KOPT-K1 (cell line): ENCODE measurements around the gene ZFPM1.

ENCODE experiments used
- H3K27ac ChIP-seq: fragments of 200-600 bp; sonication (generic); 2 replicates; pipeline ENCODE4 v1.5.1; 2016; ENCODE audit warnings: antibody characterized with exemption, mild to moderate bottlenecking, low read depth, low read length; ENCODE audit not compliant: poor library complexity, severe bottlenecking
- H3K36me3 ChIP-seq: fragments of 200-600 bp; sonication (generic); 2 replicates; pipeline ENCODE4 v1.5.1; 2017; ENCODE audit warnings: antibody characterized with exemption, mild to moderate bottlenecking, low read length, moderate library complexity; ENCODE audit not compliant: insufficient read depth
- H3K9me3 ChIP-seq: fragments of 200-600 bp; sonication (generic); 2 replicates; pipeline ENCODE4 v1.5.1; 2017; ENCODE audit warnings: antibody characterized with exemption, low read length, mild to moderate bottlenecking; ENCODE audit not compliant: insufficient read depth, poor library complexity, severe bottlenecking

The ZFPM1 gene

DNA sequence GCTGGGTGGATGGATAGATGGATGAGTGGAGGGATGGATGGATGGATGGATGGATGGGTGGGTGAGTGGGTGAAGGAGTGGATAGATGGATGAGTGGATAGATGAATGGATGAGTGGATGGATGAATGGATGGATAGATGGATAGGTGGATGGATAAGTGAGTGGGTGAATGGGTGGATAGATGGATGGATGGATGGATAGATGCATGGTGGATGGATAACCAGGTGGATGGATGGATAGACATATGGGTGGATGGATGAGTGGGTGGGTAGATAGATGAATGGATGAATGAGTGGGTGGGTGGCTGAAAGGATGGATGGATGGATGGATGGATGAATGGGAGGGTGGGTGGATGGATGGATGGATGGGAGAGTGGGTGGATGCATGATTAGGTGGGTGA lies 66.2 kb downstream of the ZFPM1 start:
- no peaks in the 10 kb centered on the region for H3K9me3 ChIP-seq
- H3K27ac ChIP-seq, result no peak overlapping the region
- H3K36me3 ChIP-seq, result no peaks in the 10 kb centered on the region

DNA sequence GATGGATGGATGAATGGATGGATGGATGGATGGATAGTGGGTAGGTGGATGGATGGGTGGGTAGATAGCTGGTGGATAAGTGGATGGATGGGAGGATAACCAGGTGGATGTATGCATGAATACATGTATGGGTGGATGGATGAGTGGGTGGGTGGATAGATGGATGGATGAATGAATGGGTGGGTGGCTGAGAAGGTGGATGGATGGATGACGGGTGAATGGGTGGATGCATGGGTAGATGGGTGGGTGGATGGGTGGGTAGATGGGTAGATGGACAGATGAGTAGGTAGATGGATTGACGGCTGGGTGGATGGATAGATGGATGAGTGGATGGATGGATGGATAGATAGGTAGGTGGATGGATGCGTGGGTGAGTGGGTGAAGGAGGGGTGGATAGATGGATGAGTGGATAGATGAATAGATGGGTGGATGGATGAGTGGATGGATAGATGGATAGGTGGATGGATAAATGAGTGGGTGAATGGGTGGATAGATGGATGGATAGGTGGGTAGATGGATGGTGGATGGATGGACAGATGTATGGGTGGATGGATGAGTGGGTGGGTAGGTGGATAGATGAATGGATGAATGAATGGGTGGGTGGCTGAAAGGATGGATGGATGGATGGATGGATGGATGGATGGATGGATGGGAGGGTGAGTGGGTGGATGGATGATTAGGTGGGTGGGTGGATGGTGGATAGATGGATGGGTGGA lies 67.0 kb downstream of the ZFPM1 start:
- no peak overlapping the region for H3K27ac ChIP-seq
- H3K9me3 ChIP-seq, result no peaks in the 10 kb centered on the region
- no peaks in the 10 kb centered on the region for H3K36me3 ChIP-seq

DNA sequence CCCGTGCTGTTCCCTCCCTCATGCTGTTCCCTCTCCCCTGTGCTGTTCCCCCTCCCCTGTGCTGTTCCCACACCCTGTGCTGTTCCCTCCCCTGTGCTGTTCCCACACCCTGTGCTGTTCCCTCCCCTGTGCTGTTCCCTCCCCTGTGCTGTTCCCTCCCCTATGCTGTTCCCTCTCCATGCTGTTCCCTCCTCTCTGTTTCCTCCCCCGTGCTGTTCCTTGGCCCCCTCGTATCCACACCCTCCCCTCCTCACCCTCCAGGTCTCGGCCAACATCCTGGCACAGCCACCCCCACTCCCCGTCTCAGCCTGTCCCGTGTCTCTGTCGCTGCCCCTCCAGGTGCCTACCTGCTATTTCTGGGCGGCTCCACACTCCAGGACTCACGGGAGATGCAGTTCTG lies 68.6 kb downstream of the ZFPM1 start:
- Histone ChIP-seq H3K36me3 (no peaks in the 10 kb centered on the region), H3K27ac (no peak overlapping the region), H3K9me3 (no peaks in the 10 kb centered on the region)

DNA sequence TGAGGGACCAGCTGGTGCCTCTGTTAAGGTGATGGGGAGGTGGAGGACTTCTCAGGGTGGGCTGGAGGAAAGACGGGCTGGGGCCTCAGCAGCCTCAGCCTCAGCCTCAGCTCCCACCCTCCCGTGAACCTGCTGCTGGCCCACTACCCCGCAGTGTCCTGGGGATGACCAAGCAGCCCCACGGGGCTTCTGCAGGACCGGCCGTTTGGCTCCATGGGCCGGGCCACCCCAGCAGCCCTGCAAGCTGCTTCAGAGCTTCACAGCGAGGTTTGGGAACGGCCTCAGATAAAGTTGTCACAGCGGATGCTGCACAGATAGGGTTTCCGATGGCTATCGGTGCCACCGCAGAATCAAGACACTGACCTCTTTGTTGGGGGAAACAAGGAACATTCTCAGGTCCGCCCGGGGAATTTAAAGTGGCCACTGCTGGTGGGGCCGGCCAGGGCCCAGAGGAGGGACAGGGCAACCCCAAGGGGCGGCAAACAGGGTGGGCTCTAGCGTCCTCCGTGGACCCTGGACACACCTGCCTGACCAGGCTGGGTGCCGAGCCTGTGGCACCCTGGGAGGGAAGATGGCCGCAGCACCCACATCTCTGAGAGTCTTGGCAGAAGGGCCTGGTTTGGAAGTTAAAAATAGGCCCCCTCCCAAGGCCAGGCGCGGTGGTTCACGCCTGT lies 69.3 kb downstream of the ZFPM1 start:
- no peaks in the 10 kb centered on the region for H3K9me3 ChIP-seq
- H3K27ac ChIP-seq, result no peak overlapping the region
- no peaks in the 10 kb centered on the region for H3K36me3 ChIP-seq

DNA sequence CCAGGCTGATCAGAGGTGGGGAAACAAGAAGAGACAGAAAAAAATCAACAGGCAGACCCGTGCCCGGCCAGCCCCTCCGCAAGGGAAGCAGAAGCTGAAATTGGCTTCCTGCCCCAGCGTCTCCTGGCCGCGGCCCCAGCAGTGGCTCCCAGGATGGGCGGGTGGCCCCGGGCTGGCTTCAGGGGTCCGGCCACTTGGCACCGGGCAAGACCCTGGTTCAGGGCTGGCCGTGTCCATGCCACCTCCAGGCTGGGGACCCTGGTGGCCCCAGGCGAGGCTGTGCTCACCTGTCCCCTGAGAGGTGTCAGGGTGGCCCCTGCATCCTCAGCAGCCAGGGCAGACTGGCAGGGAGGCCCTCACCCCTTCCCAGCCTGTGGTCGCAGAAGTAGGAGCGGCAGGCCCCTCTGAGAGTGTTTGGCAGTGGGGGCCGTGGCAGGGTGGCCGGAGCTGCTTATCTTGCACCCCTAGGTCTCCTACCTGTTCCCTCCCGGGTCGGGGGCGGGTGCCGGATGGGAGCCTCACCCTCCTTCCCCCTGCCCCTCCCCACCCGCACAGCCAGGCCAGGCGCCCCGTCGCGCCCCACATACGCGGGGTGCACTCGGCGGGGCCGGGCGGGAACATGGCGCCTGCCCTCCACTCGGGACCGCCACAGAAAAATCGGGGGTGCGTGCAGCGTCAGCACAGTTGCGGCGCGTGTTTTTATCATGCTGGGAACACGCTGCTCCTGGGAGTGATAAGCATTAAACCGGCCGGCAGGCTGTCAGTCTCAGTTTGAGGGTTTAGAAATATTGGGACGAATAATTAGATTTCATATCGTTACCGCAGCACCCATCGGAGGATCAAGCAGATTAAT lies 70.5 kb downstream of the ZFPM1 start:
- H3K27ac ChIP-seq, result no peak overlapping the region
- no peaks in the 10 kb centered on the region for H3K9me3 ChIP-seq
- H3K36me3 ChIP-seq, result no peaks in the 10 kb centered on the region

DNA sequence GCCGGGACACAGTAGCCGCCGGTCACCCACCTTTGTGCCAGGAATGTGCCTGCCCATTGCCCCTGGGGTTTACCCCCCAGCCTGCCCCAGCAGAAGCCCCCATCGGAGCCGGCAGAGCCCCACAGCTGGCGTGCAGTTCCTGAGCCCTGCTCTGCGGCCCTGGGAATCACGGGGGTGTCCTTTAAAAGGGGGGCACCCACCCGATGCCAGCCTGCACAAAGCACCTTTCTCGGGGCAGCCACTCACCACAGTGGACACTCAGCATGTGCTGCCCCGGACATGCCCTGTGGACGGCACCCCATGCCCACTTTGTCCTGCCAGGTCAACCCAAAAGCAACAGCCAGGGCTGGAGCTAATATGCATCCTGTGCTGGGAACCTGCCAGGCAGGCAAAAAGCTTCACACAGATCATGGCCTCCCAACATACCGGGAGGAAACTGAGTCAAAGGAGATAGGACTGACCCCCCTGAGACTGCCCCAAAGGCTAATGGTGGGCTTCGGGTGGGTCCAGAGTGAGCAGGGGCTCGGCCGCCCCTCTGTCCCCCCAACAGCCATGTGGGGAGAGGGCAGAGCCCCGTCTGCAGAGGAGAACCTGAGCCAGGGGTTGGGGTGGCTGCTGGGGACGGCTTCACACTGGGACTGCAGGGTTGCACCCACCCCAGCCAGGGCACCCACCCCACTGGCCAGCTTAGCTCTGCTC lies 71.3 kb downstream of the ZFPM1 start:
- Histone ChIP-seq H3K27ac (no peak overlapping the region), H3K9me3 (no peaks in the 10 kb centered on the region), H3K36me3 (no peaks in the 10 kb centered on the region)

DNA sequence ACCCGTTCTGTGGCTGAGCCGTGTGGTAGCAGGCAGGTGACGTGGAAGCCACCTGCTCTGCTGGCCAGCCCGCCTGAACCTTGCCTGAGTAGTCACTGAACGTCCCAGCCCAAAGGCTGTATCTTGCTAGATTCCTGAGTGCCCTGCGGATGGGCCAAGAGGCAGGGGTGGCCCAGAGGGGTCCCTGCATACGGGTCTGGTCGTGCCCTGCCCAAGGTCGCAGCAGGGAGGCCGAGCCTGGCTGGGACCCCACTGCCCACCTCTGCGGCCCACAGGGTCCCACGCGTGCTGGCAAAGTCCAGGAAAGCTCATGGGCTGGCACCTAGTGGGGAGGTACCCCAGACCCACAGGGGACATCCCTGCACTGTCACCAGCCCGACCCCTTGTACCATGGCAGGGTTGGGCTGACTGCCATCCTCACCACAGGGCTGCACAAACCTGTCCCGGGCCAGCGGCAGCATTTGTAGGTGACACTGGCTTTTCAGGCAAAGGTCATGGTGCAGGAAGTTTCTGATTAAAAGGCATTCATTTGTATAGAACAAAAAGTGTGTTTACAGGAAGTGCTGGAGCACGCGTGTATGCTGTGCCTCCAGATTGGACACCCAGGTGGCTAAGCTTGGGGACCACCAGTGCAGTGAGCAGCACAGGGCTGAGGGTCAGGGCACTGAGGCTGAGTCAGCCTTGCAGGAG lies 72.0 kb downstream of the ZFPM1 start:
- Histone ChIP-seq H3K27ac (no peak overlapping the region), H3K9me3 (no peaks in the 10 kb centered on the region), H3K36me3 (no peaks in the 10 kb centered on the region)

DNA sequence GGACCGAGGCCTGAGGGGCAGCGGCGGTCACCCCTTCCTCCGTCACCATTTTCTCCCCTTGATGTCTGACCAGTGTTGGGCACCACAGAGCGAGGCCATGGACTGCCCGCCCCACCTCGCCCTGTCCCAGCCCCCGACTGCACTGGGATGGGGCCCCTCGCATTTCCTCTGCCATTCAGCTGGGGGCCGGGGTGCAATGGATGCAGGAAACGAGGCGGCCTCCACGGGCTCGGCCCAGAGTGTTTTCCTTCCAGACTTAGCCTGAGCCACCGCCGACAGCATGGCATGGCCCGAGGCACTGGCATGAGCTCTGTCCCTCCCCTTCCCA lies 72.5 kb downstream of the ZFPM1 start:
- Histone ChIP-seq H3K9me3 (no peaks in the 10 kb centered on the region), H3K36me3 (no peaks in the 10 kb centered on the region), H3K27ac (no peak overlapping the region)

DNA sequence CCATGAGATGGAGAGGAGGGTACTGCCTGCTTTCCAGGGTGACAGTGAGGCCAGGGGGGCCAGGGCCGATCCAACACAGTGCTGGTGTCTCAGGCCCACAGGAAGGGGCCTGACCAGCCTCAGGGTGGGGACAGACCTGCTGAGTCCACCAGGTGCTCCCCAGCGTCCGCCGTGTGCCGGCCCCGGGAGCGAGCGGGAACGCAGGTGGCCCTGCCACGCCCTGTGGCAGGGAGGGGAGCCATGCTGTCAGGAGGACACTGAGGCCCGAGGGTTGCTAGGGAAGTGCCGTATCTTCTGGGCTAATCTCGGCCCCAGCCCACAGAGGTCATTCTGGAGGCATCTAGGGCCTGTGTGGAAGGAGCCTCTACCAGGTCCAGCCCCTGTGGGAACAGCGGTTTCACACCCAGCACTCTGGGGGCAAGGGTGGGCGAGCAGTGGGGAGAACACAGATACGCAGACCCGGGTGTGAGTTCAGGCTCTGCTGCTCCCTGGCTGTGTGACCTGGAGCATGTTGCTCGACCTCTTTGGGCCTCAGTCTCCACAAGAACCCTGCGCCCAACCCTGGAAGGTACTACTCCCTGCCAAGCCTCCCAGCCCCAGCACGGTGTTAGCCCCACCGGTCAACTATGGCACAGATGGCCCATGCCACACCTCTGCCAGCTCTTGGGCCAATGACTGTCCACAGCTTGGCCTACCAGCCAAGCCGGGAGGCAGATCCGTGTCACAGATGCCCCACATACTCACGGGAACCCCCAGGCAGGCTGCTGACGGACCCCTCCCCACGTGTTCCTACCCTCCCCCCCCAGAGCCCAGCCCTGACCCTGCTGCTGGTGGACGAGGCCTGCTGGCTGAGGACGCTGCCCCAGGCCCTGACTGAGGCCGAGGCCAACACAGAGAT lies 73.2 kb downstream of the ZFPM1 start:
- H3K9me3 ChIP-seq, result no peaks in the 10 kb centered on the region
- H3K27ac ChIP-seq, result no peak overlapping the region
- H3K36me3 ChIP-seq, result no peaks in the 10 kb centered on the region

DNA sequence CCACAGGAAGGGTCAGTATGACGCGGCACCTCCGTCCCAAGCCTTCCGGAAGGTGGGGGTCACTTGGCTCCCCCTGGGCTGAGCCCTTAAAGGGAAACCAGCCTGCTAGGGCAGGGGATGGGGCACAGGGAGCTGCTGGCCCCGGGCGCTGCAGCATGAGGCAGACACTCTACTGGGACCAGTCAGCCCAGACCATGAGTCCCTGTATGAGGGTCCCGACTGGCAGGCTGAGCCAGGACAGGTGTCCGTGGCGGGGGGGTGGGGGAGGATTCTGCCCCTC lies 73.8 kb downstream of the ZFPM1 start:
- H3K27ac ChIP-seq, result no peak overlapping the region
- H3K9me3 ChIP-seq, result no peaks in the 10 kb centered on the region
- H3K36me3 ChIP-seq, result no peaks in the 10 kb centered on the region

DNA sequence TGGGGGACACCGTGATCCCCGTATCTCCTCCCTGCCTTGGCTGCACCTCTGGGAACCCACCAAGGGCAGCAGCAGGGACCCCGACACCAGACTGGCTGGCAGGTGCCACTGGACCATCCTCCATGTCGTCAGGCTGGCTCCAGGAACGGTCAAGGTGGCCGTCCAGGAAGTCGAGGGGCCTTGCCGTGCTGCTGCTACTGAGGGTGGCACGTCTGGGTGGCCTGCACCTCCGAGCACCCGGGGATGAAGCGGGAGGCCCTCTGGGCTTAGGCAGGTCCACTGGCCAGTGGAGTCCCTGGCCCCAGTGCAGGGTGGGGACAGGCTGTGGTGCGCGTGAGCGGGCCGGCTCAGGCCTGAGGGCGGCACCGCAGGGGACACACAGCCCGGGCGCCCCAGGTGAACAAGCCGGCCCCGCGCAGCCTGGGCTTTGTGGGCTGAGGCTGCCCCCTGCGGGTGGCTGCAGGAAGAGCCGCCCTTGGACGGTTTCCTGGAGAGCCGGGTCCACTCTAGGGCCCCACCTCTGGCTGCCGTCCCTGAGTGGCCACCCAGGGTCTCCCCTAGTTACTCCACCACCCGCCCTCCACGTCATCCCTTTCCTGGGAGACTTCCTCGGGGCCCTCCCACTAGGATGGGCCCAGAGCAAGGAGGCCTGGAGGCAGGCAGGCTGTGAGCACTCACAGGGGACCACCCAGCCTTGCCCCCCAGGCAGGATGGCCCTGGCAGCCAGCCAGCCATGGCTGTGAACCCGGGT lies 74.3 kb downstream of the ZFPM1 start:
- H3K9me3 ChIP-seq, result no peaks in the 10 kb centered on the region
- H3K27ac ChIP-seq, result no peak overlapping the region
- H3K36me3 ChIP-seq, result no peaks in the 10 kb centered on the region

DNA sequence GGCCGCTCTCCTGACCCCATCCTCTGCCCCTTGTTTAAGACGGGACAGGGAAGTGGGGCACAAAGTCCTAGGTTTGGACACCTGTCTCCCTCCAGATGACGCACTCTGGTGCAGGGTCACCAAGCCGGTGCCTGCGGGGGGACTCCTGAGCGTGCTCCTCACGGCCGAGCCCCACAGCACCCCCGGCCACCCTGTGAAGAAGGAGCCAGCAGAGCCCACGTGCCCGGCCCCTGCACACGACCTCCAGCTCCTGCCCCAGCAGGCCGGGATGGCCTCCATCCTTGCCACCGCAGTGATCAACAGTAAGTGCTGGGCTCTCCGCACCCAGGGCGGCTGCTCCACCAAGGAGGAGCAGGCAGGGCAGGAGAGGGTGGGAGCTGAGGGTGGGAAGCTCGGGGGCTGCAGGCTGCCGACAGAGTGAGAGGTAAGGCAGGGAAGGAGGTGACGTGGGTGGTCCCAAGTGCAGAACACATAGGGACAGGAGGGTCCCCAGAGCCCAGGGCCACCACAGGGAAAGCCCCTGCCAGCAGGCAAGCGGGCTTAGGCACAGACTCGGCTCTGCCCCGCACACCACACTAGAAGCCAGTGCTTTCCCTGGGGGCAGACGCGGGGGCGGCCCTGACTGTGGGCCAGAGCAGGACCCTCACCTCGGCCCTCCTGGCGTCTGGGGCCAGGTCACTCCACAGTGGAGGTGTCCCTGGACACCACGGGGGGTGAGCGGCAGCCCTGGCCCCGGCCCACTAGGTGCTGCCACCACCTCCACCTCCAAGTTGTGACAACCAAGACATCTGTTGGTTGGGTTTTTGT lies 75.1 kb downstream of the ZFPM1 start:
- Histone ChIP-seq H3K9me3 (no peaks in the 10 kb centered on the region), H3K36me3 (no peaks in the 10 kb centered on the region), H3K27ac (no peak overlapping the region)

DNA sequence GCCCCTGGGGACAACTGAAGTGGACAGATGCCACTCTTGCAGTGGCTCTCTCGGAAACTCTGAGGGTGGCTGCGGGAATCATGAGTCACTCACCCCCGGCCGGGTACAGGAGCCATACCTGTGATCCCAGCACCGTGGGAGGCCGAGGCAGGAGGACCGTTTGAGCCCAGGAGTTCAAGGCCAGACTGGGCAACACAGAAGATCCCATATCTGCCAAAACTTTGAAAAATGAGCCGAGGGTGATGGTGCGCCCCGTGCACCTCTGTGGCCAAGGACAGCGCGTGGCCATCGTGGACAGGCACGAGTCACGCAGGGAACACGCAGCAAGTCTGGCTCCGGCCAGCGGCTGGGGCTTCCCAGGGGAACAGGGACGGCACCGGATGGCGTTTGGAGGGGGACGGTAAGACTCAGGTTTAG lies 75.8 kb downstream of the ZFPM1 start:
- Histone ChIP-seq H3K36me3 (no peaks in the 10 kb centered on the region), H3K27ac (no peak overlapping the region)

More for the DNA sequence above, 75.8 kb downstream of the ZFPM1 start:
- H3K9me3 ChIP-seq, result no peaks in the 10 kb centered on the region
